Measurements from ENCODE around the gene ATP1B3.

Gene ATP1B3

DNA sequence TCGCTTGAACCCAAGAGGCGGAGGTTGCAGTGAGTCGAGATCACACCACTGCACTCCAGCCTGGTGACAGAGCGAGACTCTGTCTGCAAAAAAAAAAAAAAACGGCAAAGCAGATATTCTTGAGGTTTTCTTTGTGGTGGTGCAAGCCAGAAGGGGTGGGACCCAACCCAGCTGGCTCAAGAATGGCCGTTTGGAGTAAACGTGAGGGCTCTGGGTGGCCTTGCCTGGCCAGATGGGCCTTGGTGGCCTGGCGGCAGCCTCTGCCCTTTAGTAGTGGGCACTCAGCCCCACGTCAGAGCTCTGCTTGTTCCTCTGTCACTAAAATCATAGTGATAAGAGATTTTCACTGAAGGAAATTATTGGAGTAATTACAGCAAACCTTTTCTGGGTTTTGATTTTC, 50.5 kb downstream of the ATP1B3 start:
- no peak for DNase-seq (ENCODE audit: low read depth in 2 of 2)
- H3K4me3 ChIP-seq (replicated peaks in 1 of 2; ENCODE audit: low read depth in 2 of 2, low read length in 2 of 2): no peak overlapping the region
- TF ChIP-seq, protein P1, sequence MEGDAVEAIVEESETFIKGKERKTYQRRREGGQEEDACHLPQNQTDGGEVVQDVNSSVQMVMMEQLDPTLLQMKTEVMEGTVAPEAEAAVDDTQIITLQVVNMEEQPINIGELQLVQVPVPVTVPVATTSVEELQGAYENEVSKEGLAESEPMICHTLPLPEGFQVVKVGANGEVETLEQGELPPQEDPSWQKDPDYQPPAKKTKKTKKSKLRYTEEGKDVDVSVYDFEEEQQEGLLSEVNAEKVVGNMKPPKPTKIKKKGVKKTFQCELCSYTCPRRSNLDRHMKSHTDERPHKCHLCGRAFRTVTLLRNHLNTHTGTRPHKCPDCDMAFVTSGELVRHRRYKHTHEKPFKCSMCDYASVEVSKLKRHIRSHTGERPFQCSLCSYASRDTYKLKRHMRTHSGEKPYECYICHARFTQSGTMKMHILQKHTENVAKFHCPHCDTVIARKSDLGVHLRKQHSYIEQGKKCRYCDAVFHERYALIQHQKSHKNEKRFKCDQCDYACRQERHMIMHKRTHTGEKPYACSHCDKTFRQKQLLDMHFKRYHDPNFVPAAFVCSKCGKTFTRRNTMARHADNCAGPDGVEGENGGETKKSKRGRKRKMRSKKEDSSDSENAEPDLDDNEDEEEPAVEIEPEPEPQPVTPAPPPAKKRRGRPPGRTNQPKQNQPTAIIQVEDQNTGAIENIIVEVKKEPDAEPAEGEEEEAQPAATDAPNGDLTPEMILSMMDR (IDR thresholded peaks at IDR 0.05; ENCODE audit: low read depth, low read length): no peak

DNA sequence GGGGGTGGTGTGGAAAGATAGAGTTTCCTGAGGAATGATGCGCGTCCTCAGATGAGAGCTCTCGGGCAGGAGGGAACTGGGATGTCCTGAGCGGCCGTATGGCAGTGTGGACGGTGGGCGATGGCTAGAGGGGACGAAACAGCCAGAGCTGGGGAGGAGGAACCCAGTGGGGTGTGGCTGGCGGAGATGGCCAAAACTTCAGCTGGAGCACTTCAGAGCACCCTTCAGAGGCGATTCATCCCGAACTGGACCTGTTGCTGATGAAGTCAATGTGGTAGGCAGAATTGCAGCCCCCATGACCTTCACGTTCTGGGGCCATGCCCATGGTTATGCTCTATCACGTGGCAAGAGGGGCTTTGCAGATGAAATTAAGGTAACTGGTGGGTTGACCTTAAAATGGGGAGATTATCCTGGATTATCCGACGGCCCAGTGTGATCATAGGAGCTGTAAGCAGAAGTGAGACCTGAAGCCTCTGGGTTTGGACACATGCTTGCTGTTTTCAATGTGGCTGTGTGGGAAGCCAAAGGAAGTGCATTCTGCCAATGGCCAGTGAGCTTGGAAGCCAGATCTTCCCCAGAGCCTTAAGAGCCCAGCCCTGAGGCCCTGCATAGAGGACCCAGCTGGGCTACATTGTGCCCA, 52.3 kb downstream of the ATP1B3 start:
- no peak for DNase-seq (ENCODE audit: low read depth in 2 of 2)
- TF ChIP-seq, protein P1 (IDR thresholded peaks at IDR 0.05; ENCODE audit: low read depth, low read length): no peak
- H3K4me3 ChIP-seq (replicated peaks in 1 of 2; ENCODE audit: low read depth in 2 of 2, low read length in 2 of 2): no peak overlapping the region

GRCh38 chr3:141929341-141929995, 53.0 kb downstream of the ATP1B3 start:
- DNase-seq (ENCODE audit: low read depth in 2 of 2): no peak
- H3K4me3 ChIP-seq (replicated peaks in 1 of 2; ENCODE audit: low read depth in 2 of 2, low read length in 2 of 2): no peak overlapping the region
- TF ChIP-seq, protein P1 (IDR thresholded peaks at IDR 0.05; ENCODE audit: low read depth, low read length): no peak

DNA sequence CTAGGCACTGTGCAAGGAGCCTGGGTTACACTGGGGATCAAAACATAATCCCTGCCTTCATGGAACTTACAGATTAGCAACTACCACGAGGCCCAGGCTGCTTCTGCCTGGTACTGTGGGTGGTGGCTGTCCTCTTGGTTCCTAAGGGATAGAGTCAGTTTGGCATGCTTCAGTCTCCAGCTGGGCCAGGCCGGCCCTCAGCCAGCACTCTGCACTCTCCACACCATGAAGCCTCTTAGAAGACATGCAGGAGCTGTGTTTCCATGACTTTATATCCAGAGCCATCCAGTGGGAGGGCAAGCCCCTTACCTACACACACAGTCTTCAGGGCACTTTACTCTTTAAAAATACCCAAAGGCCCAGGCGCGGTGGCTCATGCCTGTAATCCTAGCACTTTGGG, 54.4 kb downstream of the ATP1B3 start:
- TF ChIP-seq, protein P1 (IDR thresholded peaks at IDR 0.05; ENCODE audit: low read depth, low read length): no peak
- H3K4me3 ChIP-seq (replicated peaks in 1 of 2; ENCODE audit: low read depth in 2 of 2, low read length in 2 of 2): no peak overlapping the region
- DNase-seq (ENCODE audit: low read depth in 2 of 2): no peak

- H3K4me3 ChIP-seq (replicated peaks in 1 of 2; ENCODE audit: low read depth in 2 of 2, low read length in 2 of 2): no peak overlapping the region
- no peak for DNase-seq (ENCODE audit: low read depth in 2 of 2)
- TF ChIP-seq, protein P1 (IDR thresholded peaks at IDR 0.05; ENCODE audit: low read depth, low read length): no peak
Measured at GRCh38 chr3:141933421-141934300, 57.2 kb downstream of the ATP1B3 start.

- TF ChIP-seq, protein P1 (IDR thresholded peaks at IDR 0.05; ENCODE audit: low read depth, low read length): no peak
- no peak overlapping the region for H3K4me3 ChIP-seq (replicated peaks in 1 of 2; ENCODE audit: low read depth in 2 of 2, low read length in 2 of 2)
- no peak for DNase-seq (ENCODE audit: low read depth in 2 of 2)
Measured at GRCh38 chr3:141934354-141934753, 57.9 kb downstream of the ATP1B3 start.
